ENCODE results near the gene LATS2. TPM values are rescaled to one million over a fixed set of nuclear protein-coding genes. Genes with fewer than 3 reads are reported as not detected.
A peak's percentile ranks its signal among the peaks of the same experiment; 100 is the strongest.

LATS2 gene
- total and polyA plus RNA-seq, 12 donors, result 9.7 to 46.1 (median 25.2) TPM

GRCh38 chr13:21089830-21090229, 28.4 kb upstream of the LATS2 start:
- intact Hi-C loops (cut with DNase I), result no loop called here
- 93 to 96% methylated on average over 3 of the region's 3 CpGs for WGBS, 2 donors
- no peak for DNase-seq

GRCh38 chr13:21088534-21088933, 27.1 kb upstream of the LATS2 start:
- H3K27ac ChIP-seq, result no peak overlapping the region
- H3K9me3 ChIP-seq, result no peaks in the 10 kb centered on the region
- DNase-seq (no peak), ATAC-seq (no peak)
- H3K4me1 ChIP-seq, result no peaks in the 10 kb centered on the region
- WGBS, 2 donors, result 97% methylated on average over 1 of the region's 1 CpG
- no peak overlapping the region for H3K4me3 ChIP-seq
- no peak for TF ChIP-seq CTCF (IDR thresholded peaks at IDR 0.05)
- no peaks in the 10 kb centered on the region for H3K36me3 ChIP-seq
- no peaks in the 10 kb centered on the region for H3K27me3 ChIP-seq
- intact Hi-C loops (cut with DNase I), result no loop called here

More at GRCh38 chr13:21089830-21090229, 28.4 kb upstream of the LATS2 start:
- H3K36me3 ChIP-seq, result no peaks in the 10 kb centered on the region
- no peaks in the 10 kb centered on the region for H3K4me1 ChIP-seq
- no peak overlapping the region for H3K27ac ChIP-seq
- H3K27me3 ChIP-seq, result no peaks in the 10 kb centered on the region
- TF ChIP-seq CTCF (IDR thresholded peaks at IDR 0.05), result no peak
- H3K9me3 ChIP-seq, result no peaks in the 10 kb centered on the region
- ATAC-seq, result no peak
- H3K4me3 ChIP-seq, result no peak overlapping the region

GRCh38 chr13:21086929-21087328, 25.5 kb upstream of the LATS2 start:
- Histone ChIP-seq H3K27me3 (no peaks in the 10 kb centered on the region), H3K4me3 (no peak overlapping the region), H3K36me3 (no peaks in the 10 kb centered on the region), H3K9me3 (no peaks in the 10 kb centered on the region), H3K4me1 (no peaks in the 10 kb centered on the region), H3K27ac (no peak overlapping the region)
- ATAC-seq, result no peak
- DNase-seq, result no peak
- intact Hi-C loops (cut with DNase I), result no loop called here
- 93 to 95% methylated on average over 2 of the region's 2 CpGs for WGBS, 2 donors
- no peak for TF ChIP-seq CTCF (IDR thresholded peaks at IDR 0.05)

GRCh38 chr13:21081926-21082325, 20.5 kb upstream of the LATS2 start:
- no peaks in the 10 kb centered on the region for H3K36me3 ChIP-seq
- no peak overlapping the region for H3K4me3 ChIP-seq
- 92% methylated on average over 7 of the region's 7 CpGs for WGBS, 2 donors
- intact Hi-C loops (cut with DNase I), result no loop called here
- no peak overlapping the region for H3K27ac ChIP-seq
- ATAC-seq, result no peak
- H3K4me1 ChIP-seq, result peaks cover 0 to 22% (median 14%) of the 10 kb centered on the region in 9 donors
- DNase-seq, result no peak
- TF ChIP-seq CTCF (IDR thresholded peaks at IDR 0.05), result no peak
- H3K27me3 ChIP-seq, result no peaks in the 10 kb centered on the region
- H3K9me3 ChIP-seq, result no peaks in the 10 kb centered on the region

GRCh38 chr13:21080593-21080891, 19.2 kb upstream of the LATS2 start:
- no peaks in the 10 kb centered on the region for H3K36me3 ChIP-seq
- H3K9me3 ChIP-seq, result no peaks in the 10 kb centered on the region
- no peak for TF ChIP-seq CTCF (IDR thresholded peaks at IDR 0.05)
- peaks cover 0 to 27% (median 14%) of the 10 kb centered on the region in 9 donors for H3K4me1 ChIP-seq
- H3K4me3 ChIP-seq, result peak overlapping the region in 4 of 10 donors; percentile 28 to 31 (median 30)
- intact Hi-C loops (cut with DNase I), result no loop called here
- WGBS, 2 donors, result 41 to 48% methylated on average over 3 of the region's 3 CpGs
- ATAC-seq, result no peak
- no peaks in the 10 kb centered on the region for H3K27me3 ChIP-seq
- peak overlapping the region in 6 of 10 donors; percentile 53 to 61 (median 58) for H3K27ac ChIP-seq
- DNase-seq, result no peak
